ENCODE measurements around the gene OPCML. TPM values are rescaled to one million over a fixed set of nuclear protein-coding genes. Genes with fewer than 3 reads are reported as not detected.

OPCML gene
- total and polyA plus RNA-seq, 2 donors (not counting 1 experiment from before 2014, with no cell fraction given) = not detected

- intact Hi-C loops (cut with micrococcal nuclease) = no loop called here
- no peak overlapping the region for H3K4me2 ChIP-seq (replicated peaks; ENCODE audit: low read depth, low read length, poor library complexity, severe bottlenecking)
- no peak for DNase-seq
- no peak overlapping the region for H2AFZ ChIP-seq (ENCODE audit: insufficient read depth, low read depth, low read length, poor library complexity, severe bottlenecking)
- H3K27me3 ChIP-seq (replicated peaks in 1 of 4; ENCODE audit: control extremely low read depth in 1 of 4, control insufficient read depth in 3 of 4, insufficient read depth in 4 of 4, low read length in 3 of 4) = no peaks in the 10 kb centered on the region
- no peak overlapping the region for H3K27ac ChIP-seq (ENCODE audit: low read length in 2 of 2)
- 83% methylated on average over 6 of the region's 8 CpGs for WGBS (ENCODE audit: insufficient coverage)
- no peaks in the 10 kb centered on the region for H3K79me2 ChIP-seq (ENCODE audit: control insufficient read depth, insufficient read depth, low read length)
- ChIA-PET CTCF (no interaction called here), POLR2A (no interaction called here)
- H3K4me1 Mint-ChIP-seq = no peaks in the 10 kb centered on the region
- H3K9ac ChIP-seq (ENCODE audit: low read length) = no peak overlapping the region
- no peaks in the 10 kb centered on the region for H3K36me3 ChIP-seq (replicated peaks in 1 of 2; ENCODE audit: control extremely low read depth in 1 of 2, control insufficient read depth in 1 of 2, extremely low read depth in 1 of 2, insufficient read depth in 2 of 2, low read length in 1 of 2)
- H3K4me3 Mint-ChIP-seq = no peak overlapping the region
- no peaks in the 10 kb centered on the region for H3K27me3 Mint-ChIP-seq
- no peak for ATAC-seq (ENCODE audit: low read depth)
- TF ChIP-seq CTCF (IDR thresholded peaks at IDR 0.05) = no peak
- no peak for TF ChIP-seq EZH2 (IDR thresholded peaks at IDR 0.05; ENCODE audit: borderline replicate concordance, insufficient read depth, low read depth, low read length, poor library complexity, severe bottlenecking)
- no peak overlapping the region for H3K27ac Mint-ChIP-seq
- peaks cover 0 to 11% (median 0%) of the 10 kb centered on the region in 3 donors for H3K9me3 ChIP-seq (ENCODE audit: control extremely low read depth in 1 of 3, control insufficient read depth in 2 of 3, insufficient read depth in 1 of 3, low read length in 2 of 3)
- no peaks in the 10 kb centered on the region for H4K20me1 ChIP-seq (ENCODE audit: control insufficient read depth, insufficient read depth, low read length, poor library complexity, severe bottlenecking)
- H3K4me3 ChIP-seq (ENCODE audit: control extremely low read depth in 1 of 5, extremely low read depth in 1 of 5, insufficient read depth in 1 of 5, low read depth in 2 of 5, low read length in 4 of 5) = no peak overlapping the region
- no peaks in the 10 kb centered on the region for H3K4me1 ChIP-seq (ENCODE audit: control insufficient read depth in 2 of 2, insufficient read depth in 2 of 2, low read length in 2 of 2)
- H3K9me3 Mint-ChIP-seq (ENCODE audit: insufficient read depth) = no peaks in the 10 kb centered on the region
These were observed 623.2 kb downstream of the OPCML start for GRCh38 chr11:132909021-132909606.

- H4K20me1 ChIP-seq (ENCODE audit: control insufficient read depth, insufficient read depth, low read length, poor library complexity, severe bottlenecking) = no peaks in the 10 kb centered on the region
- Mint-ChIP-seq H3K27me3 (no peaks in the 10 kb centered on the region), H3K4me3 (no peak overlapping the region), H3K9me3 (ENCODE audit: insufficient read depth) (peaks cover 2% of the 10 kb centered on the region), H3K27ac (no peak overlapping the region), H3K4me1 (no peaks in the 10 kb centered on the region)
- POLR2A ChIA-PET = no interaction called here
- no peaks in the 10 kb centered on the region for H3K79me2 ChIP-seq (ENCODE audit: control insufficient read depth, insufficient read depth, low read length)
- no peak overlapping the region for H3K4me3 ChIP-seq (ENCODE audit: control extremely low read depth in 1 of 5, extremely low read depth in 1 of 5, insufficient read depth in 1 of 5, low read depth in 2 of 5, low read length in 4 of 5)
- no peak overlapping the region for H2AFZ ChIP-seq (ENCODE audit: insufficient read depth, low read depth, low read length, poor library complexity, severe bottlenecking)
- H3K4me2 ChIP-seq (replicated peaks; ENCODE audit: low read depth, low read length, poor library complexity, severe bottlenecking) = no peak overlapping the region
- H3K9me3 ChIP-seq (ENCODE audit: control extremely low read depth in 1 of 3, control insufficient read depth in 2 of 3, insufficient read depth in 1 of 3, low read length in 2 of 3) = peaks cover 0 to 11% (median 0%) of the 10 kb centered on the region in 3 donors
- no peaks in the 10 kb centered on the region for H3K36me3 ChIP-seq (replicated peaks in 1 of 2; ENCODE audit: control extremely low read depth in 1 of 2, control insufficient read depth in 1 of 2, extremely low read depth in 1 of 2, insufficient read depth in 2 of 2, low read length in 1 of 2)
- intact Hi-C loops (cut with micrococcal nuclease) = no loop called here
- DNase-seq (no peak), ATAC-seq (ENCODE audit: low read depth) (no peak)
- no peaks in the 10 kb centered on the region for H3K27me3 ChIP-seq (replicated peaks in 1 of 4; ENCODE audit: control extremely low read depth in 1 of 4, control insufficient read depth in 3 of 4, insufficient read depth in 4 of 4, low read length in 3 of 4)
- H3K9ac ChIP-seq (ENCODE audit: low read length) = no peak overlapping the region
- H3K27ac ChIP-seq (ENCODE audit: low read length in 2 of 2) = no peak overlapping the region
- 100% methylated on average over 2 of the region's 4 CpGs for WGBS (ENCODE audit: insufficient coverage)
- CTCF ChIA-PET = no interaction called here
- TF ChIP-seq EZH2 (IDR thresholded peaks at IDR 0.05; ENCODE audit: borderline replicate concordance, insufficient read depth, low read depth, low read length, poor library complexity, severe bottlenecking) (no peak), CTCF (IDR thresholded peaks at IDR 0.05) (no peak)
- H3K4me1 ChIP-seq (ENCODE audit: control insufficient read depth in 2 of 2, insufficient read depth in 2 of 2, low read length in 2 of 2) = no peaks in the 10 kb centered on the region
These were observed 623.9 kb downstream of the OPCML start for GRCh38 chr11:132908414-132908810.
